Suprapubic skin (tissue), 4 donors: ENCODE data around the gene C11orf42.

Source experiments
- CTCF ChIP-seq, 2 donors: fragments of 200-600 bp in 1 of 2; fragments of 450-650 bp in 1 of 2; sonication (generic) in 1 of 2; IDR thresholded peaks; one replicate each; pipeline ENCODE4 v1.5.1; 2016 to 2019; ENCODE audit warnings: antibody characterized with exemption in 2 of 2, mild to moderate bottlenecking in 1 of 2, moderate library complexity in 1 of 2
- EP300 ChIP-seq: sonication (generic); formaldehyde crosslinking; IDR thresholded peaks from one replicate; pipeline ENCODE4 v1.6.1; 2017; ENCODE audit warnings: antibody characterized with exemption
- POLR2A ChIP-seq, 2 donors: fragments of 450-650 bp; IDR thresholded peaks; one replicate each; pipeline ENCODE4 v1.6.1; 2017; ENCODE audit warnings: antibody characterized with exemption in 2 of 2, mild to moderate bottlenecking in 2 of 2, moderate library complexity in 2 of 2
- POLR2AphosphoS5 ChIP-seq, 3 donors: sonication (generic); formaldehyde crosslinking; IDR thresholded peaks; one replicate each; pipeline ENCODE4 v1.6.1; 2017; ENCODE audit warnings: antibody characterized with exemption in 3 of 3

DNA sequence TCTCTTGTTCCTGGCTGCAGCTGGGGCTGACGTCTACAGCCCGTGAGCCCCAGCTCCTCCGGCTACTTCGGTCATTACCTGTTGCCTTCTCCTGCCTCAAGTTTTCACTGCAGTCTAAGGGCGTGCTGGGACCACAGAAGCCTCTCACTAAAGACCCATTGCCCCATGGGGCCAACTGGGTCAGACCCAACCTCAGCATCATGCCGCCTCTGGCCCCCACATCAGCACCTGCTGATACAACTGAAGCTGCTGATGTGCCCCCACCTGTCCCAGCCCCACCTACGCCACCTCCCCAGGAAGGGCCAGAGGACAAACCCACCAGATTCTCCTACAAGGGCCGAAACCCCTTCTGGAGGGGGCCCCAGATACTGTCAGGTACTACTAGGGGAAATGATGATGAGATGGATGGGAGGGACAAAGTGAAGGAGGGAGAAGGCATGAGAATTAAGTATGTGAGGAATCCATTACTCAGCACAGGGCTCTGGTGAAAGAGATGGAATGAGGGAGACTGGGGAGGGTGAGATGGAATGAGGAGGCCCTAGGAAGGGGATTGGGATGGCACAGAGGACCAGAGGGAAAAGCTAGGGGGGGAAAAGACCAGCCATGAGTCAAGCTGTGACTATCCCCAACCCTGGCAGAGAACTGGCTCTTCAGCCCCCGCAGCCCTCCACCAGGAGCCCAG is 5.1 kb downstream of the C11orf42 start:
- TF ChIP-seq CTCF (IDR thresholded peaks at IDR 0.05) (no peak), POLR2AphosphoS5 (IDR thresholded peaks at IDR 0.05) (no peak), EP300 (no peak), POLR2A (IDR thresholded peaks at IDR 0.05) (no peak)
